ENCODE measurements around the gene SLC22A23. TPM values are rescaled to one million over a fixed set of nuclear protein-coding genes. Genes with fewer than 3 reads are reported as not detected.

Gene SLC22A23
- total RNA-seq, 1 donor: 9.0 TPM

GRCh38 chr6:3352678-3353077 is 104.2 kb downstream of the SLC22A23 start:
- no peak overlapping the region for H3K4me3 ChIP-seq (ENCODE audit: low read depth, low read length)
- no peak for DNase-seq (ENCODE audit: low read depth)
- TF ChIP-seq CTCF (IDR thresholded peaks at IDR 0.05; ENCODE audit: insufficient read depth, low read length): no peak

GRCh38 chr6:3351829-3352524 is 104.9 kb downstream of the SLC22A23 start:
- DNase-seq (ENCODE audit: low read depth): no peak
- no peak for TF ChIP-seq CTCF (IDR thresholded peaks at IDR 0.05; ENCODE audit: insufficient read depth, low read length)
- no peak overlapping the region for H3K4me3 ChIP-seq (ENCODE audit: low read depth, low read length)

GRCh38 chr6:3351105-3351676 is 105.7 kb downstream of the SLC22A23 start:
- TF ChIP-seq CTCF (IDR thresholded peaks at IDR 0.05; ENCODE audit: insufficient read depth, low read length): no peak
- H3K4me3 ChIP-seq (ENCODE audit: low read depth, low read length): no peak overlapping the region
- no peak for DNase-seq (ENCODE audit: low read depth)

GRCh38 chr6:3350252-3350796 is 106.5 kb downstream of the SLC22A23 start:
- TF ChIP-seq CTCF (IDR thresholded peaks at IDR 0.05; ENCODE audit: insufficient read depth, low read length): no peak
- no peak overlapping the region for H3K4me3 ChIP-seq (ENCODE audit: low read depth, low read length)
- DNase-seq (ENCODE audit: low read depth): no peak

- no peak for TF ChIP-seq CTCF (IDR thresholded peaks at IDR 0.05; ENCODE audit: insufficient read depth, low read length)
- no peak for DNase-seq (ENCODE audit: low read depth)
- H3K4me3 ChIP-seq (ENCODE audit: low read depth, low read length): no peak overlapping the region
These were observed 107.2 kb downstream of the SLC22A23 start for GRCh38 chr6:3349388-3350251.

DNA sequence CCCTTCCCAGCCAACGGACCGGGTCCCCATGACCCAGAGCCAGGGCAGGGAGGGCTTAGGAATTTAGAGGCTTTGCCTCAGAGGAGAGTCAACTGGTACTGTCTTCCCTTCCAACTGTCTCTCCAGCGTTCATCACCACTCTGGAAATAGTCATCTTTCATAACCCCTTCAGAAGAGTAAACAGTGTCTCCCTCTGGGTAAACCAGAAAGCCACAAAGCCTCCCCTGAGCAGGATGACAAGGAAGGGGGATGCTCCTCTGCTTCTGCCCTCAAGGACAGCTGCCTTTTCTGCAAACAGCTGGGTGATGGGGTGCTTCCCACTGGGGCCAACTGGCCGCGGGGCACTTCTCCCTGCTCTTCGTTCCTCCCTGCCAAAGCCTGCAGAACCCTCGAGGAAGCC is 108.0 kb downstream of the SLC22A23 start:
- DNase-seq (ENCODE audit: low read depth): no peak
- no peak for TF ChIP-seq CTCF (IDR thresholded peaks at IDR 0.05; ENCODE audit: insufficient read depth, low read length)
- H3K4me3 ChIP-seq (ENCODE audit: low read depth, low read length): no peak overlapping the region

Measured in fibroblast of the aortic adventitia (primary cell).